Measurements from ENCODE around the gene B3GALNT2.

Gene B3GALNT2

DNA sequence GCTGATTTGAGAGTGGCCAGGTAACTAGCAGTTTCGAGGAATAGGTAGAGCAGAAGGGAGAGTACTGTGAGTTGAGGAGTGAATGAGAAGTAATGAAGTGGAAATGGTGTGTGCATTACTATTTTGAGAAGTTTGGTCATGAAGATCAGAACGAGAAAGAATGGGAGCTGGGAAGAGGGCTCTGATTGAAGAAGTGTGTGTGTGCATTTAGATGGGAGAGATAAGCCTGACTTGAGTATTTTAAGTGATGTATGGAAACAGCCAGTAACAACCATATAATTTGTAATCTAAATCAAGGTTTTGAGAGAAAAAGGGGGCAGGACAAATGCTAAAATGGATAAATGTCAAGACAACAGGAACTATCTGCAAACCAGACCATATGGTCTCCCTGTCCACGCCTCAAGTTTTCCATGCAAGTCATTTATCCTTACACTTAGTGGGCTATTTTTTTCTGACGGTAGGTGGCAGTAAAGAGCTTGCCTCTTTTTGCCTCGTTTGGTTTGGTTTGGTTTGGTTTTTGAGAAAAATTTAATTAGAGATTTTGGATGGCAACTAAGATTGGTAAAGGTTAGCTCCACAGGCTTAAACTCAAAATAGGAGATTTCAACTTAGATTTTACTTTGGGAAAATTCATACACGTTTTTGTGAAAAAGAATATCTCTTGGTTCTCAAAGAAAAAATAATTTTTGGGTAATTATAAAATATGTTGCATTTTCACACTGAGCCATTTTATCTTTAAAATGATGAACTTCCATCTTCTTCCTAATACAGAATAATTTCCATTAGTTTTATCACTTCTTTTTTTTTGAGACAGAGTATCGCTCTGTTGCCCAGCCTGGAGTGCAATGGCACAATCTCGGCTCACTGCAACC is 9.5 kb upstream of the B3GALNT2 start:
- TF ChIP-seq, protein P1, sequence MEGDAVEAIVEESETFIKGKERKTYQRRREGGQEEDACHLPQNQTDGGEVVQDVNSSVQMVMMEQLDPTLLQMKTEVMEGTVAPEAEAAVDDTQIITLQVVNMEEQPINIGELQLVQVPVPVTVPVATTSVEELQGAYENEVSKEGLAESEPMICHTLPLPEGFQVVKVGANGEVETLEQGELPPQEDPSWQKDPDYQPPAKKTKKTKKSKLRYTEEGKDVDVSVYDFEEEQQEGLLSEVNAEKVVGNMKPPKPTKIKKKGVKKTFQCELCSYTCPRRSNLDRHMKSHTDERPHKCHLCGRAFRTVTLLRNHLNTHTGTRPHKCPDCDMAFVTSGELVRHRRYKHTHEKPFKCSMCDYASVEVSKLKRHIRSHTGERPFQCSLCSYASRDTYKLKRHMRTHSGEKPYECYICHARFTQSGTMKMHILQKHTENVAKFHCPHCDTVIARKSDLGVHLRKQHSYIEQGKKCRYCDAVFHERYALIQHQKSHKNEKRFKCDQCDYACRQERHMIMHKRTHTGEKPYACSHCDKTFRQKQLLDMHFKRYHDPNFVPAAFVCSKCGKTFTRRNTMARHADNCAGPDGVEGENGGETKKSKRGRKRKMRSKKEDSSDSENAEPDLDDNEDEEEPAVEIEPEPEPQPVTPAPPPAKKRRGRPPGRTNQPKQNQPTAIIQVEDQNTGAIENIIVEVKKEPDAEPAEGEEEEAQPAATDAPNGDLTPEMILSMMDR (IDR thresholded peaks at IDR 0.05; ENCODE audit: low read depth, low read length, missing control alignments), result peak; percentile 84
- DNase-seq (ENCODE audit: extremely low read depth, low read depth), result peak; percentile 67
- no peak overlapping the region for H3K4me3 ChIP-seq (replicated peaks; ENCODE audit: low read depth, low read length)

DNA sequence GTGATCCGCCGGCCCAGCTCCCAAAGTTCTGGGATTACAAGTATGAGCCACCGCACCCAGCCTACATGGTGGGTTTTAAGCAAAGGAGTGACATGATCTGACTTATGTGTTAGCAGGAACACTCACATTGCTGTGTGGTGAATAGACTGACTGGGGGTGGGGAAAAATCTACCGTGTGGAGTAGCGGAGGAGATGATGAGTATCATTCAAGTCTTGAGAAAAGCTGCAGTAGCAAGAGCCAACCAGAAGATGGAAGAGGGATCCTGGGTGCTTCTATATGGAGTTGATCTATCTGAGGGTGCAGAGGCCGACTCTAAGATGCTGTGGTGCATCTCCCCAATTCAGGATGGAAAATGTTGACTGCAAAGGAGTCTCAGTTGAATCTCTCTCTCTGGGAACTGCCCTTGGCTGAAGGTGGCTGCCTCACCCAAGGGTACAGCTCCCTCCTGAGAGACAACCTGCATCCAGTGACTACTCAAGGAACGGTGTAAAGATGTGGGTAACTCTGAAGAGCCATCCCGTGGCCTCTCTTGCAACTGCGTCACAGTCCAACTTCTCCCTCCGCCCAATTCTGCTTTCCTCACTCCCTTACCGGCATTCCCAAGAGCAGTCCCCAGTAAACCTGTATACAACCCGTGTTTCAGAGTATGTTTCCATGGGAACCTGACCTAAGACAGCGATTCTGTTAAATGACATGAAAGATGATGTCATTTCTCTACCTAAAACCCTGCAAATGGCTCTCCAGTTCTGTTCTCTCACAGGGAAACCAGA is 7.4 kb upstream of the B3GALNT2 start:
- no peak overlapping the region for H3K4me3 ChIP-seq (replicated peaks; ENCODE audit: low read depth, low read length)
- TF ChIP-seq, protein P1 (IDR thresholded peaks at IDR 0.05; ENCODE audit: low read depth, low read length, missing control alignments), result no peak
- no peak for DNase-seq (ENCODE audit: extremely low read depth, low read depth)

DNA sequence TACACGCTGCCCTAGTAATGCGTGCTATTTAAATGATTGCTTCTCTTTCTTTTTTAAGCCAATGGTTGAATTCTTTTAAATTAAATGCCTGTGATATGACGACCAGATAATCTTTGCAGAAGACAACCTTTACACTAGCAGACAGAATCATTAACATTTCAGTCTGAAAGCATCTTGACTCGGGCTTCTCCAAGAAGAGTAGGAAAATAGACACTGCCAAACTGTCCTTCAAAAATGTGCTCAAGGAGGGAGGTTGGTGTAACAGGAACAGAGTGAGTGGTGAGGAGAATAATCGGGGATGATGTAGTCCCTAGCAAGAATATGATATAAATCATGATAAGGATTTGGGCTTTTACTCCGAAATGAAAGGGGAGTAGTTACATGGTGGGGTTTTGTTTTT is 6.6 kb upstream of the B3GALNT2 start:
- TF ChIP-seq, protein P1 (IDR thresholded peaks at IDR 0.05; ENCODE audit: low read depth, low read length, missing control alignments), result no peak
- no peak overlapping the region for H3K4me3 ChIP-seq (replicated peaks; ENCODE audit: low read depth, low read length)
- DNase-seq (ENCODE audit: extremely low read depth, low read depth), result no peak

DNA sequence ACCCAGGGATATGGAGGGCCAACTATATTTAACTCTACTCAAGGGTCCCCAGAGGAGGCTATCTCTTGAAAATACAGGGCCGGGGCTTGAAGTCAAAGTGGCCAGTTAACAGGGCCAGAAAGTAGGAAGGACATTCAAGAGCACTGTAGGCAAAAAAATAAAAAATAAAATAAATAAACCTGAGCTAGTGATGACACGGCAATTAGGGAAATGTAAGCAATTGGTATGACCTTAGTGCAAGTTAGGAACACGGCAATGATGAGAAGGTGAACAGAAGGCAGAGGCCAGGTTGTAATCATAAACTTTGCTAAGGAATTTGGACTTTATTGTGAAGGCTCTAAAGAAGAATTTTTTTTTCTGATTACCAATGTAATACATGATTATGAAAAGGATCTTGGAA is 3.4 kb upstream of the B3GALNT2 start:
- no peak for DNase-seq (ENCODE audit: extremely low read depth, low read depth)
- no peak overlapping the region for H3K4me3 ChIP-seq (replicated peaks; ENCODE audit: low read depth, low read length)
- TF ChIP-seq, protein P1 (IDR thresholded peaks at IDR 0.05; ENCODE audit: low read depth, low read length, missing control alignments), result no peak

DNA sequence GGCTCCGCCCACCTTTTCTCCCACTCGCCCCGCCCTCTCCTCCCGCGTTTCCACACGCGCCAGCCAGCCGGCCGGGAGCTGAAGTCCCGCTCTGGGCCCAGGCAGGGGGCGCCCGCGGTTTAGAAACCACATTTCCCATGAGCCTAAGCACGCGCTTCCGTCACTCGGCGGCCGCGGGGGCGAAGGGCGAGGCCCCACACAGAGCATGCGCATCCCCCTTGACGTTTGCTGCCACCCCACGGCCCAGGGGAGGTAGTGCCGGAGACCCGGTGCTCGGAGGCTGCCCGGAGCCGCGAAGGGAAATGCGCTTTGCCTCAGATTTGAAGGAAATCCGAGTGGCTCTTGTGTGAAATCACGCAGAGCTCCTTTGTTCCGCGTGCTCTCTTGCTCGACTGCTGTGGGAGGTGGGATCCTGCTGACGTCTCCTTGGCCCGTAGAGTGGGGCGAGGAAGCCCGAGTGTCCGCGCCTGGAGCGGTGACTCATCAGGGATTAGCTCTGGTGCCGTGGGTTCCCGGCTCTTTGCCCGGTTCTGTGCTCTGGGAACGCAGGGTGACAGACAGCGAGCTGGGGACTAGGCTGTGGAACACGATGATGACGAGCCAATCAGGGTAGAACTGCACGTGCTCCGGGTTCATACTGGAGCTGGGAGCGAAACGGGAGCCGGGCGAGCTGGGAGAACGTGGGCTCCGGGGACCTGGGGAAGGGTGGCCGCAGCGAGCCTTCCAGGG is 406 bp upstream of the B3GALNT2 start:
- TF ChIP-seq, protein P1 (IDR thresholded peaks at IDR 0.05; ENCODE audit: low read depth, low read length, missing control alignments), result peak; percentile 75
- peak overlapping the region; percentile 87 for H3K4me3 ChIP-seq (replicated peaks; ENCODE audit: low read depth, low read length)
- peak; percentile 94 for DNase-seq (ENCODE audit: extremely low read depth, low read depth)

DNA sequence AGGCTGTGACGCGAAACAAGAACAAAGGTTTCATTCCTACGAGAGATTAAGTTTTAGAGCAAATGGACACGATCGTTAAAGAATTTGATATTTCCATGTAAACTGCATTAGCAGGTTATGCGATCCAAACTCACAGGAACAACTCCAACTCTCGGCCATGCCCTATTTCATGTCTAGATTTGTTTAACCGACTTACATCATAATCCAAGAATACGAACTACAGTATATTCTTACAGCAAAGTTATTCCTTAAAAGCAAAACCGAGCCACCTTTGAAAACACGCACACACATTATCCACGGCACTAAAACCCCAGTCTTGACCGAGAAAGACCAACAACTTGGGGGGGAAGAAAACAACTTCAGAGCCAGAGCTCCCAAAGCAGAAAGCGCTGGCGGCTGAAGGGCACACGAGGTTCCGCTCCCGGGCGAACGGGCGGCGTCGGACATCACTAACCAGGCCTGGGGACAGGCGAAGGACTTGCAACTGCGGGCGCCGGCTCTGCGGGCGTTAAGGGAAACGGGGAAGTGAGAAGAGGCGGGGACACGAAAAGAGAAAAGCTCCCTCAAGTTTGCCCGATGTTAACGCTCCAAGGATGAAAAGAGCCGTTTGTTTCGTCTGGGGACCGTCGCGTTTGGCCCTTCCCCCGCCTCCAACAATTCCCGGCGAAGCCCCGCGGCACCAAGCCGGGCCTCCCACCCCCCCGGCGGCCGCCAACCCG is 690 bp downstream of the B3GALNT2 start:
- no peak for DNase-seq (ENCODE audit: extremely low read depth, low read depth)
- H3K4me3 ChIP-seq (replicated peaks; ENCODE audit: low read depth, low read length), result peak overlapping the region; percentile 87
- TF ChIP-seq, protein P1 (IDR thresholded peaks at IDR 0.05; ENCODE audit: low read depth, low read length, missing control alignments), result no peak

Measured in HFF-Myc (cell line).